ENCODE measurements around the gene MED16.

GRCh38 chr19:917323-918151 lies 24.6 kb upstream of the MED16 start, which contains the start of gene KISS1R:
- TF ChIP-seq POLR2A (IDR thresholded peaks at IDR 0.05; ENCODE audit: extremely low read depth, insufficient read length): no peak
- no peak for TF ChIP-seq CTCF (IDR thresholded peaks at IDR 0.05; ENCODE audit: low read depth, low read length)
- TF ChIP-seq MAX (IDR thresholded peaks at IDR 0.05; ENCODE audit: low read depth, low read length): no peak

Data from NB4 (cell line).